ENCODE data around the gene COA5.

COA5 gene

DNA sequence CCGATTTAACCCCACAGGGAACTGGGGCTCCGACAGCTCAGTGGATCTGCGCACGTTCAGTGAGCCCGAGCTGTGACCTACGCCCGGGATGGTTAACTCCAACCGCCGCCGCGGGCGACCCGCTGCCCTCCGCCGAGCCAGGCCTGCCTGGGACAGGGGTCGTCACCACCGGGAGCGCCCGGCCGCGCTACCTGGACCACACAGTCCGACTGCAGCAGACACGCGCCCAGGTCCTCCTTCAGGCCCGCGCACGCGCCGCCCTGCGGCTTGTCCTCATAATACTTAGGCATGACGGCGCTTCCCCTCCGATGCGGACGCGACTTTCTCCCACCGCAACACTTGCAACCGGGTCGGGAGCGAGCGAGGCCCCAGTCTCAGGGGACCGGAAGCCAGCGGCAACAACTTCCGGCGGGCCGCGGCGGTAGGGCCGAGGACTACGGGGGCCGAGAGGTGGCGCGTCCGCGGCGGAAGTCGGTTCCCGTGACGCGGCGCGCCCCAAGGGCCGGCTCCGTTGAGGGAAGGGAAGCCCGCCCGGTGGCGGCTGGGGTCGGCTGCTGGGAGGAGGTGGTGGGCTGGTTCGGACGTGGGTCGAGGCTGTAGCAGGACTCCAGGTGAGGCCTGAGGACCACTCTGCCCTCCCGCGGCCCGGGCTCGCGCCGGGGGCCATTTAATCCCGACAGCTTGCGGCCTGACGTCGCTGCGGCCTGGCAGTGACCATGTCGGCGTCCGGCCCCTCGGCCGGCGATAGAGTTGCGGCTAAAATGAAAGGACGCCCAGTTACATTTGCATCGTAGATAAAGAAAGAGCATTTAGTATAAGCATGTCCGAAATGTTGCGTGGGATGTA, at the start of gene COA5, which contains the start of gene UNC50:
Gene COA5 (minus strand): TSS at position 397 of the 846 bp plus-strand sequence. CDS start 107 bp downstream, at position 290.
Gene UNC50 (plus strand): TSS at position 474 of the 846 bp plus-strand sequence. CDS start 1,171 bp downstream, outside the sequence.
- DNase-seq (ENCODE audit: low read depth), result peak; percentile 76

DNA sequence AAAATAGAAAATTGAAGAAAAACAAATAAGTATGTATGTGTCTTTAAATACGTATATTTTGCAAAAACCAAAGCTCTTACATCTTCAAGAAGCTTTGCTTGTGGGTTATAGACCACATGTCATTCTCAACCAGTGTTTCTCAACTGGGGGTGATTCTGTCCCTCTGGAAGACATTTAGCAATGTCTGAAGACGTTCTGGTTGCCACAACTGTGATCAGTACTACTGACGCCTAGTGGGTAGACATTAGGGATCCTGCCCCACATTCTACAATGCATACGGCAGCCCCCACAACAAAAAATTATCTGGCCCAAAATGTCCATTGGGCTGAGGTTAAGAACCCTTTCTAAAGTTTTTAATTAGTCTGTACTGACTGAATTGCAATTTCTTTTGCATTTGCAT, 48.5 kb upstream of the COA5 start:
- DNase-seq (ENCODE audit: low read depth), result no peak

DNA sequence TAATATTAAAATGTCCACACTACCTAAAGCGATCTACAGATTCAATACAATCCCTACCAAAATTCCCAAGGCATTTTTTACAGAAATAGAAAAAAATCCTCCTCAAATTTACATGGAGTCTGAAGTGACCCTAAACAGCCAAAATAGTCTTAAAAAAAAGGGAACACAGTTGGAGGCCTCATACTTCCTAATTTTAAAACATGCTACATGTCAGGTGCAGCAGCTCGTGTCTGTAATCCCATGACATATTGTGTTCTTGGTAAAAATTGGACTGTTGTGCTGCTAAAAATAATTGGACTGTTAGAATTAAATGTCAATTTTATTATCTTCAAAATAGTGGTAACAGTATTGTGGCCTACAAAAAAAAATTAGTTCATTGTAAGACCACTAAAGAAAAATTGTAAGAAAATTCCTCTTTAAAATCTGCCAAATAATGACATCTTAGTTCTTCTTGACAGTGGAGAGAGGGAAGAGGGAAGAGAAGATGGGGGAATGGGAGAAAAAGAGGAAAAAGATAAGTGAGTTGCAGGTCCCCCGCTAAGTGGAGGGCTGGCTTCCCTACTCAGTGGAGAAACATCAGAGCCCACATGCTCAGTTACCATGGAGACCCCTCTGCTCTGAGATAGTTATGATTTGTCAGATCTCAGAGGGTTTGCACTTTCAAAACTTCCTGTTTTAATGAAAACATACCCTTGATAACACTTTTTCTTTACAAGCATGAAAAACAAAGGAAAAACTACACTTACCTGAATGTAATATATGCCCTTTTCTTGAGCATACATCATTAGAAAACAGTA, 46.6 kb upstream of the COA5 start:
- DNase-seq (ENCODE audit: low read depth), result no peak

DNA sequence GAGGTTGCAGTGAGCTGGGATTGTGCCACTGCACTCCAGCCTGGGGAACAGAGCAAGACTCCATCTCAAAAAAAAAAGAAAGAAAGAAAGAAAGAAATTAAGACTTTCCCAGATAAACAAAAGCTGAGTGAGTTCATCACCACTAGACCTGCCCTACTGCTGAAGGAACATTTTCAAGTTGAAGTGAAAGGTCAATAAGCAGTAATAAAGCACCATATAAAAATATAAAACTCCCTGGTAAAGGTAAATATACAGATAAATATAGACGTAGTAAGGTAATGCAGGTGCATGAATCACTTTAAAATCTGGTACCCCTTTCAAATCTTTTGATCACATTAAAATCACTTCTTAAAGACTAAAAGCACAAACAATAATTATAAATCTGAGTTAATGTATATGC, 42.7 kb upstream of the COA5 start:
- DNase-seq (ENCODE audit: low read depth), result no peak

DNA sequence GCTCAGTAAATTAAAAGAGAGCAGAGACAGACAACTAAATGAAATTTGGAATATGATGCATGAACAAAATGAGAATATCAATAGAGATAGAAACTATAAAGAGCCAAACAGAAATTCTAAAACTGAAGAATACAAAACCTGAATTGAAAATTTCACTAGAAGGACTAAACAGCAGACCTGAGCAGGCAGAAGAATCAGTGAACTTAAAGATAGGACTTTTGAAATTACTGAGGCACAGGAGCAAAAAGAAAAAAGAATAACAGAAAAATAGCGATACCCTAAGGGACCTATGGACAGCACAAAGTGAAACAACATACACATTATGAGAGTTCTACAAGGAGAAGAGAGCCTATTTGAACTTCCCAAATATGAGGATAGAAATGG, 41.7 kb upstream of the COA5 start:
- DNase-seq (ENCODE audit: low read depth), result no peak

DNA sequence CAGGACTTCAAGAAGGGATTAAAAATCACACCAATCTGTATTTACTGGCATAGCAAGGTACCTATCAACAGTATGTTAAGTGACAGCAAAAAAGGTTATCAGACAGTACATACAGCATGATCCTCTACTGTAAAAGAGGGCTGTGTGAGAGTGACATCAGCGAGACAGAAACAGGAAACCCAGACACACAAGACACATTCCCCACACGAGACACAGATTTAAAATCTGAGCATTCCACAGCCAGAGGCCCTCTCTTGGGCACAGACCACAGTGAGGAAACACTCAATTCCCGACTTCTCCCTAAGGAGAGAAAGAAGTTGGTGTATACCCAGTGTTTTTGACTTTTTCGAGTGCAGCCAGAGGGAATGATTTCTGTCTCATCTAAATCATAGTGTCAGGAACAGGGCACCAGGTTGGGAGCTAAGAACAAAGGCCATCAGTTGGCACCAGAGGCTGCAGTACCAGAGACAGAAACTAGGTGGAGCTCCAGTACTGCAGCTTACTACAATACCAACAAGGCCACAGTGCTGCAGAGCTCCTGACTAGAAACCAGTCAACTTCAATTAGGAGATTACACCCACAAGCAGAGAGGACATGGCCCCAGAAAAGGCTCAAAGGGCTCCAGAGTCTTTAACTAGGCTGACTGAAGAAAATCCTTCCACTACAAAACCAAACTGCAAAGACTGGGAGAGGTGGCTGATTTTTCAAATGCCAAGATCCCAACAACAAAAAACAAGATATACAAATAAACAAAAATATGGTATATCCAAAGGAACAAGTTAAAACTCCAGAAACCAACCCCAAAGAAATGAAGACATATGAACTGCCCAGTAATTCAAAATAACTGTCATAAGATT, 41.1 kb upstream of the COA5 start:
- peak; percentile 41 for DNase-seq (ENCODE audit: low read depth)

- no peak for DNase-seq (ENCODE audit: low read depth)
These were observed 40.1 kb upstream of the COA5 start for GRCh38 chr2:98648451-98648850.

- DNase-seq (ENCODE audit: low read depth), result no peak
These were observed 39.3 kb upstream of the COA5 start for GRCh38 chr2:98647636-98648035.

GRCh38 chr2:98643496-98644100, 35.3 kb upstream of the COA5 start:
- DNase-seq (ENCODE audit: low read depth), result no peak

GRCh38 chr2:98637401-98638147, 29.3 kb upstream of the COA5 start:
- DNase-seq (ENCODE audit: low read depth), result no peak

- DNase-seq (ENCODE audit: low read depth), result no peak
These were observed 26.2 kb upstream of the COA5 start for GRCh38 chr2:98634406-98635092.

DNA sequence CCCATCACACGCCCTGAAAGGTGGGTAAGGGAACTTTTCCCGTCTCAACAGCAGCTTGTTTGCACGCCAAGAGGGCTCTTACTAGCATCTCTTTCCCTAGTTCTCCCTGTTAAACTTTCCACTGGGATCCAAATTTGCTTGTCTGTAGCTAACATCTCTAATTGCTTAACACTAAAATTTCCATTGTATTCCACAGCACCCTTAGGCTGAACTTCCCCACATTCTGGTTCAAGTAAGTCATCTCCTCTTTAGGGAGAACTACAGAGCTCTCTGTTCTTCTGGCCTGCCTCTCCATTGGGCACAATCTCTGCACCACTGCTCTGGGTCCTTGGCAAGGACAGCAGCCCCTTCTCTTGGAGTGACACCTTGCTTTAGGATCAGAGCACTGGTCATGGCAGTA, 24.0 kb upstream of the COA5 start:
- no peak for DNase-seq (ENCODE audit: low read depth)

DNA sequence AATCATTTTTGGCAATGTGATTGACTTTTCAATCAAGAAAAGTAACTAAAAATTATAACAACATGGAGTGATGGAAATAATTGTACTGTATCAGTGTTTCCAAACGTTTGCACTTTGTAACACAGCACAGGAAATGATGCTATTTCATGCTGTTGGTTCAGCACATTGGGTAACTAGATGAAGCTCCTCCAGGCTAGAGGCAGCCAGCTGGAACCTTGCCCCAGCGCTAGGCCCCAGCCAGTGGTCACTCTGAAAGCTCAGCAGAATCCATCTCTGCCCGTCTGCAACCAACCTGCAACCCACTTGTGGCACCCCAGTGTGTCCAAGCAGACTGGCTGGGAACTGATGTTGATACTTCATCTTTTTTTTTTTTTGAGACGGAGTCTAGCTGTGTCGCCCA, 15.3 kb upstream of the COA5 start:
- no peak for DNase-seq (ENCODE audit: low read depth)

- no peak for DNase-seq (ENCODE audit: low read depth)
These were observed 8.8 kb upstream of the COA5 start for GRCh38 chr2:98617149-98617548.

GRCh38 chr2:98615481-98615880, 7.2 kb upstream of the COA5 start:
- DNase-seq (ENCODE audit: low read depth), result no peak

DNA sequence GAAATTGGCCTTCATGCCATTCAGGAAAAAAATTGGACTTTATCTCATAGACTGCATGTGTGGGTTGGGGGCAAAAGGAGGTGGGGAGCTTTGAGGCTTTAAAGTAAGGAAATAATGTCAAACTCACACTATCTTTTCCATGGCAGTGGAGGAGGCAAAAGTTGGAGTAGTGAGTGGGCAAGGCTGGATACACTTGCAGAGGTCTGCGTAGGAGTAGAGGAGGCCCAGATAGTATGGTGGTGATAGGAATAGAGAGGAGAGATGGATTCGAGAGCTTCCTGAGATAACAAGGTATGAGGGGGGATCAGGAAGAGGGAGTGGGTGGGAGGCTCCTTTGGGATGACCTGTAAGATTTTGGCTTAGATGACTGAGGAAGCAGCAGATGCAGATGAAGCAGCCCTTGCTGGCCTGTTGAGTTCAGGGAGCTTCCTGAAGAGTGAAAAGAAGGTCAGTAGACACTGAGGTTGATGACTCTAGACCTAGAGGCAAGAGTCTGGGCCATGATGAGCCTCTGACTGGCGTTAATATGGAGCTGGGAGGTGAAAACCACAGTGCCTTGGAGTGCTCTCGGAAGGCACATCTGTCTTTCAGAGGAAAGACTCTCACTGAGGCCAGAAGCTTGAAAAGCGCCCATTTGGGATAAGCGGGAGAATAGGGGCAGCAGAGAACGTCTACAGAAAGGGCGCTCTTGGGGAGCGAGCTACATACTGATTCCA, 5.9 kb upstream of the COA5 start:
- no peak for DNase-seq (ENCODE audit: low read depth)

GRCh38 chr2:98608962-98609604, 771 bp upstream of the COA5 start:
- DNase-seq (ENCODE audit: low read depth), result peak; percentile 14

- DNase-seq (ENCODE audit: low read depth), result no peak
These were observed 584 bp downstream of the COA5 start for GRCh38 chr2:98607741-98608115.

DNA sequence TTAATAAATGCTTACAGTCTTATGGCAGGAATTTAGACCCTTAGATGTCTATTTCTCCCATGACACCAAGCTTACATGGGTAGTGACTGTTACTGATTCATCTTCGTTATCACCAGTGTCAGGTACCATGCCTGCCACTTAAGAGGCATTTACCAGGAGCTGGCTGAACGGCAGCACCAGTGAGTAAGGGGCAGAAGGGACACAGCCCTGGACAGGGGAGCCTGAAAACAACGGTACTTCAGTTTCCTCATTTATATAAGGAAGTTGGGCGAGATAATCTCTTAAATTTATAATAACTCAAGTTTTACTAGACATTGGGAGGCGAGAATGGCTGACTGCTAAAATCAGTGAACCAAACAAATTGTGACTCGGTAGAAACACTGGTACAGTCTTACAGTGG, 1.2 kb downstream of the COA5 start:
- DNase-seq (ENCODE audit: low read depth), result no peak

Measured in GM04504 (cell line).